GM18498 (cell line): ENCODE measurements around the gene USP13.
"Not testable (repeated sequence)": the region's sequence is repeated elsewhere in the genome, so short reads cannot be mapped to it uniquely, and the experiment has no call there.

Experiments
- ATAC-seq: cut with Tn5 transposase; IDR thresholded peaks from one replicate; pipeline ENCODE4 v1.9.1; 2021; ENCODE audit warnings: mild to moderate bottlenecking, moderate library complexity; ENCODE audit not compliant: unreplicated experiment

Gene USP13

GRCh38 chr3:179775416-179776122 lies 122.7 kb downstream of the USP13 start:
- ATAC-seq: no peak

- not testable (repeated sequence) for ATAC-seq
These were observed 130.0 kb downstream of the USP13 start for GRCh38 chr3:179782841-179783240.

GRCh38 chr3:179788996-179789395 lies 136.2 kb downstream of the USP13 start:
- no peak for ATAC-seq

- no peak for ATAC-seq
These were observed 139.0 kb downstream of the USP13 start for GRCh38 chr3:179791793-179792192.

- no peak for ATAC-seq
These were observed 141.5 kb downstream of the USP13 start for GRCh38 chr3:179794355-179794754.

GRCh38 chr3:179796421-179796820 lies 143.6 kb downstream of the USP13 start:
- no peak for ATAC-seq

GRCh38 chr3:179797192-179797591 lies 144.4 kb downstream of the USP13 start:
- ATAC-seq: no peak

GRCh38 chr3:179801263-179801662 lies 148.4 kb downstream of the USP13 start:
- no peak for ATAC-seq

GRCh38 chr3:179801856-179802255 lies 149.0 kb downstream of the USP13 start:
- no peak for ATAC-seq

GRCh38 chr3:179806177-179806576 lies 153.3 kb downstream of the USP13 start:
- ATAC-seq: no peak

GRCh38 chr3:179807588-179807987 lies 154.7 kb downstream of the USP13 start:
- no peak for ATAC-seq

- ATAC-seq: no peak
These were observed 156.8 kb downstream of the USP13 start for GRCh38 chr3:179809639-179810038.

- peak; percentile 93 for ATAC-seq
These were observed 158.7 kb downstream of the USP13 start for GRCh38 chr3:179811321-179812095.

GRCh38 chr3:179812096-179812382 lies 159.2 kb downstream of the USP13 start:
- ATAC-seq: no peak

- no peak for ATAC-seq
These were observed 166.5 kb downstream of the USP13 start for GRCh38 chr3:179819379-179819778.

GRCh38 chr3:179822296-179822695 lies 169.5 kb downstream of the USP13 start:
- ATAC-seq: no peak

GRCh38 chr3:179825527-179826246 lies 172.8 kb downstream of the USP13 start:
- no peak for ATAC-seq

GRCh38 chr3:179826247-179826637 lies 173.4 kb downstream of the USP13 start:
- no peak for ATAC-seq

- no peak for ATAC-seq
These were observed 175.9 kb downstream of the USP13 start for GRCh38 chr3:179828738-179829137.

- no peak for ATAC-seq
These were observed 176.6 kb downstream of the USP13 start for GRCh38 chr3:179829401-179829800.

GRCh38 chr3:179832333-179832854 lies 179.6 kb downstream of the USP13 start:
- ATAC-seq: no peak

GRCh38 chr3:179833294-179833693 lies 180.5 kb downstream of the USP13 start:
- no peak for ATAC-seq
